NT2/D1 (cell line): ENCODE data around the gene DNAJB8.

Source experiments
- SUZ12 ChIP-seq: IDR thresholded peaks from 2 replicates; pipeline ENCODE4 v1.6.1; 2011; ENCODE audit not compliant: insufficient read length, insufficient read depth; ENCODE audit errors: extremely low read depth
- YY1 ChIP-seq: IDR thresholded peaks from 2 replicates; pipeline ENCODE4 v1.6.1; 2011; ENCODE audit not compliant: insufficient read length, insufficient read depth
- ZNF274 ChIP-seq: IDR thresholded peaks from 2 replicates; pipeline ENCODE4 v1.6.1; 2011; ENCODE audit warnings: mild to moderate bottlenecking, low read depth, low read length

DNA sequence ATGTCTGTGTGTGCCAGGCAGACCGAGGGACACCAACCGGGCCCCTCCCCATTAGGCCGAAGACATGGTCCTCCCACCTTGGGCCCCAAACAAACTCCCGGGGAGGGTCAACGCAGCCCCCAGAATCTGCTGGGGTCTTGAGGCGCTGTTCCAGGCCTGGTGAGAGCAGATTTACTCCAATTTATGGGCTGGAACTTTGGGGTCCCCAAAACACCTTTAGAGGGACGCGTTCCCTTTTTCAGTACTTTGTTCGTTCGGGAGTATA lies 23.9 kb upstream of the DNAJB8 start:
- TF ChIP-seq ZNF274 (no peak), YY1 (no peak), SUZ12 (peak; percentile 3)
